HG03025 (cell line): ENCODE measurements around the gene FHL5.
"Not testable (repeated sequence)": the region's sequence is repeated elsewhere in the genome, so short reads cannot be mapped to it uniquely, and the experiment has no call there.

ENCODE experiments used
- ATAC-seq: cut with Tn5 transposase; IDR thresholded peaks from one replicate; pipeline ENCODE4 v1.9.1; 2021; ENCODE audit warnings: mild to moderate bottlenecking, moderate library complexity; ENCODE audit not compliant: unreplicated experiment, low FRiP score

The FHL5 gene

GRCh38 chr6:96608074-96608473, 45.1 kb downstream of the FHL5 start:
- ATAC-seq: no peak

GRCh38 chr6:96610019-96610418, 47.1 kb downstream of the FHL5 start:
- ATAC-seq: peak; percentile 59

- peak; percentile 70 for ATAC-seq
Measured at GRCh38 chr6:96611342-96611991, 48.5 kb downstream of the FHL5 start.

- ATAC-seq: no peak
Measured at GRCh38 chr6:96613291-96613999, 50.5 kb downstream of the FHL5 start.

- ATAC-seq: no peak
Measured at GRCh38 chr6:96620851-96621250, 57.9 kb downstream of the FHL5 start.

- no peak for ATAC-seq
Measured at GRCh38 chr6:96621983-96622382, 59.1 kb downstream of the FHL5 start.

- peak; percentile 44 for ATAC-seq
Measured at GRCh38 chr6:96624957-96625356, 62.0 kb downstream of the FHL5 start.

- peak; percentile 84 for ATAC-seq
Measured at GRCh38 chr6:96626759-96627364, 63.9 kb downstream of the FHL5 start.

GRCh38 chr6:96631248-96631647, 68.3 kb downstream of the FHL5 start:
- ATAC-seq: no peak

- not testable (repeated sequence) for ATAC-seq
Measured at GRCh38 chr6:96637979-96638378, 75.1 kb downstream of the FHL5 start.

GRCh38 chr6:96645106-96645505, 82.2 kb downstream of the FHL5 start:
- ATAC-seq: no peak

GRCh38 chr6:96649926-96650325, 87.0 kb downstream of the FHL5 start:
- peak; percentile 63 for ATAC-seq

- no peak for ATAC-seq
Measured at GRCh38 chr6:96651816-96652215, 88.9 kb downstream of the FHL5 start.

- ATAC-seq: no peak
Measured at GRCh38 chr6:96652552-96652951, 89.6 kb downstream of the FHL5 start.

GRCh38 chr6:96653181-96653580, 90.3 kb downstream of the FHL5 start:
- ATAC-seq: no peak

- ATAC-seq: no peak
Measured at GRCh38 chr6:96656567-96656966, 93.6 kb downstream of the FHL5 start.

- no peak for ATAC-seq
Measured at GRCh38 chr6:96657344-96657743, 94.4 kb downstream of the FHL5 start.

- ATAC-seq: no peak
Measured at GRCh38 chr6:96659084-96659845, 96.3 kb downstream of the FHL5 start.
